HepG2 (cell line): ENCODE measurements around the gene RASIP1. TPM values are rescaled to one million over a fixed set of nuclear protein-coding genes. Genes with fewer than 3 reads are reported as not detected.

Source experiments
- ATRX ChIP-seq: sonication (generic); formaldehyde crosslinking; IDR thresholded peaks from 2 replicates; pipeline ENCODE4 v1.4.0; 2020; ENCODE audit warnings: missing genetic modification reagents, borderline replicate concordance
- CSRNP2 ChIP-seq: sonication (generic); formaldehyde crosslinking; conservative IDR thresholded peaks from 2 replicates; pipeline ENCODE4 v1.8.0; 2022; ENCODE audit warnings: low read depth, missing genetic modification reagents
- EP300 ChIP-seq, 3 experiments: sonication (generic) in 1 of 3; formaldehyde crosslinking in 1 of 3; IDR thresholded peaks; 2 replicates each; pipeline versions ENCODE4 v1.5.1 to v1.6.1; 2011 to 2020; ENCODE audit warnings: low read depth in 2 of 3, low read length in 2 of 3, borderline replicate concordance in 1 of 3, improper control_type of control experiment in 1 of 3, mild to moderate bottlenecking in 1 of 3, missing genetic modification reagents in 1 of 3, moderate library complexity in 1 of 3
- ESRRA ChIP-seq: sonication (generic); formaldehyde crosslinking; IDR thresholded peaks from 2 replicates; pipeline ENCODE4 v1.5.1; 2020; ENCODE audit warnings: mild to moderate bottlenecking, low read depth, missing genetic modification reagents
- FOSL2 ChIP-seq: sonication (generic); formaldehyde crosslinking; IDR thresholded peaks from 2 replicates; pipeline ENCODE4 v1.4.0; 2020; ENCODE audit warnings: missing genetic modification reagents
- FOXC1 ChIP-seq: sonication (generic); formaldehyde crosslinking; IDR thresholded peaks from 2 replicates; pipeline ENCODE4 v1.8.0; 2022; ENCODE audit warnings: mild to moderate bottlenecking, missing genetic modification reagents, borderline replicate concordance
- FOXK1 ChIP-seq: sonication (generic); formaldehyde crosslinking; IDR thresholded peaks from 2 replicates; pipeline ENCODE4 v1.4.0; 2020; ENCODE audit warnings: low read depth, missing genetic modification reagents, borderline replicate concordance
- FOXK2 ChIP-seq: fragments of 450-650 bp; IDR thresholded peaks from 2 replicates; pipeline ENCODE4 v1.6.1; 2016
- MLLT10 ChIP-seq: sonication (generic); formaldehyde crosslinking; IDR thresholded peaks from 2 replicates; pipeline ENCODE4 v1.4.0; 2020; ENCODE audit warnings: missing genetic modification reagents
- PHB2 ChIP-seq: fragments of 450-650 bp; IDR thresholded peaks from 2 replicates; pipeline ENCODE4 v1.6.1; 2018; ENCODE audit not compliant: partially characterized antibody
- PHF8 ChIP-seq: sonication (generic); formaldehyde crosslinking; IDR thresholded peaks from 2 replicates; pipeline ENCODE4 v1.5.0; 2020; ENCODE audit warnings: missing genetic modification reagents
- POGZ ChIP-seq: sonication (generic); formaldehyde crosslinking; IDR thresholded peaks from 2 replicates; pipeline ENCODE4 v1.4.0; 2020; ENCODE audit warnings: mild to moderate bottlenecking, missing genetic modification reagents
- RARG ChIP-seq: sonication (generic); formaldehyde crosslinking; IDR thresholded peaks from 2 replicates; pipeline ENCODE4 v1.4.0; 2020; ENCODE audit warnings: low read depth, mild to moderate bottlenecking, missing genetic modification reagents
- SP140L ChIP-seq: sonication (generic); formaldehyde crosslinking; IDR thresholded peaks from 2 replicates; pipeline ENCODE4 v1.4.0; 2020; ENCODE audit warnings: missing genetic modification reagents, borderline replicate concordance
- ZNF12 ChIP-seq: sonication (generic); formaldehyde crosslinking; IDR thresholded peaks from 2 replicates; pipeline ENCODE4 v1.5.0; 2020; ENCODE audit warnings: missing genetic modification reagents
- ZNF136 ChIP-seq: sonication (generic); formaldehyde crosslinking; IDR thresholded peaks from 2 replicates; pipeline ENCODE4 v1.8.1; 2022; ENCODE audit warnings: low read depth, mild to moderate bottlenecking, moderate library complexity, missing genetic modification reagents
- ZNF292 ChIP-seq: sonication (generic); formaldehyde crosslinking; IDR thresholded peaks from 2 replicates; pipeline ENCODE4 v1.8.1; 2022; ENCODE audit warnings: mild to moderate bottlenecking, low read depth, missing genetic modification reagents, borderline replicate concordance
- ZNF343 ChIP-seq: sonication (generic); formaldehyde crosslinking; IDR thresholded peaks from 2 replicates; pipeline ENCODE4 v1.4.0; 2020; ENCODE audit warnings: mild to moderate bottlenecking, missing genetic modification reagents
- ZNF484 ChIP-seq: sonication (generic); formaldehyde crosslinking; IDR thresholded peaks from 2 replicates; pipeline ENCODE4 v1.5.1; 2020; ENCODE audit warnings: mild to moderate bottlenecking, low read depth, missing genetic modification reagents, borderline replicate concordance
- ZNF615 ChIP-seq: sonication (generic); formaldehyde crosslinking; IDR thresholded peaks from 2 replicates; pipeline ENCODE4 v1.5.0; 2020; ENCODE audit warnings: mild to moderate bottlenecking, missing genetic modification reagents, borderline replicate concordance
- ZNF790 ChIP-seq: sonication (generic); formaldehyde crosslinking; IDR thresholded peaks from 2 replicates; pipeline ENCODE4 v1.8.0; 2022; ENCODE audit warnings: missing genetic modification reagents, mild to moderate bottlenecking, borderline replicate concordance
- polyA plus RNA-seq, 8 experiments: library from polyadenylated mRNA; depleted of rRNA in 3 of 8; stranded (reverse) in 7 of 8; unstranded in 1 of 8; fragments of >200 nt; fragmentation: Illumina TruSeq in 4 of 8; extraction: Trizol in 4 of 8; gene quantifications; 2 replicates each; pipeline versions ENCODE4 v1.2.1 to v1.2.3, GENCODE V29; 2011 to 2016; ENCODE audit warnings: low read depth in 4 of 8, missing spikeins in 1 of 8, mixed read lengths in 1 of 8; ENCODE audit not compliant: insufficient read depth in 1 of 8
- total RNA-seq, 5 experiments: library from RNA; depleted of rRNA; stranded (reverse); fragments of >200 nt; fragmentation: Illumina TruSeq; extraction: Trizol; gene quantifications; 2 replicates each; pipeline ENCODE4 v1.2.3, GENCODE V29; 2016; ENCODE audit warnings: low read depth in 1 of 5
- TF ChIP-seq, protein P1 (sequence below): IDR thresholded peaks from 2 replicates; pipeline ENCODE4 v1.6.1; 2016; ENCODE audit warnings: mild to moderate bottlenecking
- TF ChIP-seq, protein P2 (sequence below): IDR thresholded peaks from 2 replicates; pipeline ENCODE4 v1.6.1; 2016
- TF ChIP-seq, protein P3 (sequence below): sonication (generic); formaldehyde crosslinking; conservative IDR thresholded peaks from 2 replicates; pipeline ENCODE4 v1.8.0; 2022; ENCODE audit warnings: mild to moderate bottlenecking, moderate library complexity, missing genetic modification reagents

RASIP1 gene
- total and polyA plus RNA-seq, 2 of the 13 experiments (the other 11 are each of a cell fraction or from before 2014, with no cell fraction given) = 0.44 to 0.58 TPM

- TF ChIP-seq FOXK1 (CRISPR knock-in tag) = no peak
- TF ChIP-seq FOSL2 (CRISPR knock-in tag) = peak; percentile 38; the same call in 1 of the 2 replicates
- 0 out of 2 replicates have a peak, but pooled peaks have one; percentile 26 for TF ChIP-seq PHF8 (CRISPR knock-in tag)
- no peak for TF ChIP-seq FOXK2
- TF ChIP-seq, protein P1, sequence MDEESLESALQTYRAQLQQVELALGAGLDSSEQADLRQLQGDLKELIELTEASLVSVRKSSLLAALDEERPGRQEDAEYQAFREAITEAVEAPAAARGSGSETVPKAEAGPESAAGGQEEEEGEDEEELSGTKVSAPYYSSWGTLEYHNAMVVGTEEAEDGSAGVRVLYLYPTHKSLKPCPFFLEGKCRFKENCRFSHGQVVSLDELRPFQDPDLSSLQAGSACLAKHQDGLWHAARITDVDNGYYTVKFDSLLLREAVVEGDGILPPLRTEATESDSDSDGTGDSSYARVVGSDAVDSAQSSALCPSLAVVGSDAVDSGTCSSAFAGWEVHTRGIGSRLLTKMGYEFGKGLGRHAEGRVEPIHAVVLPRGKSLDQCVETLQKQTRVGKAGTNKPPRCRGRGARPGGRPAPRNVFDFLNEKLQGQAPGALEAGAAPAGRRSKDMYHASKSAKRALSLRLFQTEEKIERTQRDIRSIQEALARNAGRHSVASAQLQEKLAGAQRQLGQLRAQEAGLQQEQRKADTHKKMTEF (CRISPR knock-in tag) = peak; percentile 44; the same call in 1 of the 2 replicates
- TF ChIP-seq ZNF343 (CRISPR knock-in tag) = no peak
- no peak for TF ChIP-seq SP140L (CRISPR knock-in tag)
- no peak for TF ChIP-seq CSRNP2 (CRISPR knock-in tag)
- TF ChIP-seq ZNF136 (CRISPR knock-in tag) = no peak
- TF ChIP-seq, protein P2, sequence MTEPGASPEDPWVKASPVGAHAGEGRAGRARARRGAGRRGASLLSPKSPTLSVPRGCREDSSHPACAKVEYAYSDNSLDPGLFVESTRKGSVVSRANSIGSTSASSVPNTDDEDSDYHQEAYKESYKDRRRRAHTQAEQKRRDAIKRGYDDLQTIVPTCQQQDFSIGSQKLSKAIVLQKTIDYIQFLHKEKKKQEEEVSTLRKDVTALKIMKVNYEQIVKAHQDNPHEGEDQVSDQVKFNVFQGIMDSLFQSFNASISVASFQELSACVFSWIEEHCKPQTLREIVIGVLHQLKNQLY (CRISPR knock-in tag) = no peak
- TF ChIP-seq POGZ (CRISPR knock-in tag) = 0 out of 2 replicates have a peak, but pooled peaks have one; percentile 31
- TF ChIP-seq FOXC1 (CRISPR knock-in tag) = peak; percentile 40; the same call in 1 of the 2 replicates
- TF ChIP-seq ZNF12 (CRISPR knock-in tag) = 0 out of 2 replicates have a peak, but pooled peaks have one; percentile 17
- no peak for TF ChIP-seq RARG (CRISPR knock-in tag)
- TF ChIP-seq ATRX (CRISPR knock-in tag) = no peak
- TF ChIP-seq, protein P3, sequence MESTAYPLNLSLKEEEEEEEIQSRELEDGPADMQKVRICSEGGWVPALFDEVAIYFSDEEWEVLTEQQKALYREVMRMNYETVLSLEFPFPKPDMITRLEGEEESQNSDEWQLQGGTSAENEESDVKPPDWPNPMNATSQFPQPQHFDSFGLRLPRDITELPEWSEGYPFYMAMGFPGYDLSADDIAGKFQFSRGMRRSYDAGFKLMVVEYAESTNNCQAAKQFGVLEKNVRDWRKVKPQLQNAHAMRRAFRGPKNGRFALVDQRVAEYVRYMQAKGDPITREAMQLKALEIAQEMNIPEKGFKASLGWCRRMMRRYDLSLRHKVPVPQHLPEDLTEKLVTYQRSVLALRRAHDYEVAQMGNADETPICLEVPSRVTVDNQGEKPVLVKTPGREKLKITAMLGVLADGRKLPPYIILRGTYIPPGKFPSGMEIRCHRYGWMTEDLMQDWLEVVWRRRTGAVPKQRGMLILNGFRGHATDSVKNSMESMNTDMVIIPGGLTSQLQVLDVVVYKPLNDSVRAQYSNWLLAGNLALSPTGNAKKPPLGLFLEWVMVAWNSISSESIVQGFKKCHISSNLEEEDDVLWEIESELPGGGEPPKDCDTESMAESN (CRISPR knock-in tag) = 0 out of 2 replicates have a peak, but pooled peaks have one; percentile 23
- no peak for TF ChIP-seq MLLT10 (CRISPR knock-in tag)
- no peak for TF ChIP-seq ZNF292 (CRISPR knock-in tag)
- TF ChIP-seq EP300 (IDR thresholded peaks at IDR 0.05; ENCODE audit: low read depth in 2 of 2, low read length in 2 of 2) = 0 out of 4 replicates have a peak, but pooled peaks of 1 of the 2 experiments have one; percentile 8
- TF ChIP-seq EP300 (CRISPR knock-in tag; IDR thresholded peaks at IDR 0.05; ENCODE audit: borderline replicate concordance) = no peak
- no peak for TF ChIP-seq ZNF615 (CRISPR knock-in tag)
- no peak for TF ChIP-seq ZNF484 (CRISPR knock-in tag)
- no peak for TF ChIP-seq ZNF790 (CRISPR knock-in tag)
- TF ChIP-seq ESRRA = 0 out of 2 replicates have a peak, but pooled peaks have one; percentile 39
- no peak for TF ChIP-seq PHB2
Measured at GRCh38 chr19:48674921-48675824, 65.2 kb downstream of the RASIP1 start (continued).
